K562 (cell line): Measurements from ENCODE around the gene LRP1. TPM values are rescaled to one million over a fixed set of nuclear protein-coding genes. Genes with fewer than 3 reads are reported as not detected.
A peak's percentile ranks its signal among the peaks of the same experiment; 100 is the strongest.

Experiments
- ATAC-seq: fragments of 200-7000 bp; cut with Tn5 transposase; 3 replicates; pipeline ENCODE4 v1.9.1; 2020; ENCODE audit warnings: moderate library complexity
- BruUV-seq: library from RNA; stranded (reverse); fragments of 400-500 nt; replicated peaks from 2 replicates; lab custom pipeline; 2021; lab: Mats Ljungman, UMichigan
- CTCF ChIA-PET: fragments of 300-600 bp; formaldehyde crosslinking; extraction: SDS; loops from one replicate; lab custom pipeline; 2021; ENCODE audit warnings: low intra/inter-chr PET ratio; lab: Yijun Ruan, JAX
- POLR2A ChIA-PET: fragments of 300-600, 350-650 bp; sonication (Branson Sonifier 250); formaldehyde crosslinking; extraction: SDS; loops from one replicate; lab custom pipeline; 2021; ENCODE audit warnings: antibody characterized with exemption, inconsistent platforms; lab: Yijun Ruan, JAX
- DNase-seq, 4 experiments: peaks; one replicate each; pipeline versions ENCODE4 v3.0.0 to v3.0.0-alpha.2; 2011 to 2018; ENCODE audit warnings: low spot score in 3 of 4, mixed read lengths in 3 of 4; ENCODE audit errors: extremely low read depth in 1 of 4
- FAIRE-seq: peaks from 2 replicates; lab custom pipeline; 2011; peaks lifted over from hg19 to GRCh38; lab: Jason Lieb, UNC
- H2AFZ ChIP-seq: 2 replicates; pipeline ENCODE4 v1.6.0; 2011; ENCODE audit warnings: low read depth, low read length, control low read depth, inconsistent platforms
- H3K27ac ChIP-seq: fragments of 200-600 bp; 3 replicates; pipeline ENCODE4 v1.8.0; 2011; ENCODE audit warnings: low read depth, mild to moderate bottlenecking, control low read depth, inconsistent platforms, low read length, moderate library complexity, mixed read lengths; ENCODE audit errors: extremely low read depth
- H3K27me3 ChIP-seq, 2 experiments: fragments of 300-600 bp in 1 of 2; 2 replicates in 1 of 2; 3 replicates in 1 of 2; pipeline versions ENCODE4 v1.6.0 to v1.8.0; 2011; ENCODE audit warnings: inconsistent platforms in 2 of 2, low read length in 2 of 2, mild to moderate bottlenecking in 1 of 2, mixed read lengths in 1 of 2, moderate library complexity in 1 of 2; ENCODE audit not compliant: control insufficient read depth in 2 of 2, insufficient read depth in 2 of 2
- H3K36me3 ChIP-seq: fragments of 300-600 bp; 3 replicates; pipeline ENCODE4 v1.8.0; 2011; ENCODE audit warnings: mild to moderate bottlenecking, low read length, inconsistent platforms; ENCODE audit not compliant: control insufficient read depth, insufficient read depth
- H3K4me1 ChIP-seq, 2 experiments: fragments of 200-600 bp in 1 of 2; replicated peaks in 1 of 2; 2 replicates in 1 of 2; 3 replicates in 1 of 2; pipeline versions ENCODE4 v1.5.1 to v1.8.0; 2011; ENCODE audit warnings: inconsistent platforms in 2 of 2, low read length in 2 of 2, mild to moderate bottlenecking in 1 of 2, mixed read lengths in 1 of 2, moderate library complexity in 1 of 2; ENCODE audit not compliant: control insufficient read depth in 2 of 2, insufficient read depth in 2 of 2
- H3K4me2 ChIP-seq: 2 replicates; pipeline ENCODE4 v1.6.1; 2011; ENCODE audit warnings: low read length, control low read depth, inconsistent platforms, mixed read lengths; ENCODE audit not compliant: insufficient read depth
- H3K4me3 ChIP-seq: fragments of 200-600 bp; sonication (generic), shearing (Covaris generic); 2 replicates; pipeline ENCODE4 v1.5.1; 2016; ENCODE audit warnings: control low read depth, inconsistent platforms
- H3K79me2 ChIP-seq: fragments of 200-600 bp; 3 replicates; pipeline ENCODE4 v1.8.0; 2011; ENCODE audit warnings: low read length, inconsistent platforms; ENCODE audit not compliant: control insufficient read depth, insufficient read depth
- H3K9ac ChIP-seq, 2 experiments: 2 replicates each; pipeline versions ENCODE4 v1.6.0 to v1.6.1; 2011; ENCODE audit warnings: low read depth in 2 of 2, low read length in 2 of 2, control low read depth in 1 of 2, inconsistent platforms in 1 of 2, mild to moderate bottlenecking in 1 of 2, mixed read lengths in 1 of 2; ENCODE audit not compliant: insufficient read depth in 1 of 2
- H3K9me1 ChIP-seq: one replicate; pipeline ENCODE4 v1.6.0; 2011; ENCODE audit warnings: inconsistent platforms, mild to moderate bottlenecking, low read length, moderate library complexity; ENCODE audit not compliant: control insufficient read depth, insufficient read depth
- H3K9me3 ChIP-seq: replicated peaks from 2 replicates; pipeline ENCODE4 v1.5.1; 2011; ENCODE audit warnings: low read depth, low read length, inconsistent platforms; ENCODE audit not compliant: control insufficient read depth, insufficient read depth
- H4K20me1 ChIP-seq: replicated peaks from 2 replicates; pipeline ENCODE4 v1.6.1; 2011; ENCODE audit warnings: low read length, inconsistent platforms, mixed read lengths; ENCODE audit not compliant: control insufficient read depth, insufficient read depth
- HNRNPH1 ChIP-seq: fragments of 200-400 bp; formaldehyde crosslinking; optimal IDR thresholded peaks from 2 replicates; pipeline ENCODE3; 2017; ENCODE audit warnings: low read depth, mild to moderate bottlenecking, low read length, moderate library complexity
- NFE2 ChIP-seq: IDR thresholded peaks from 2 replicates; pipeline ENCODE4 v1.6.1; 2014; ENCODE audit warnings: antibody characterized with exemption, low read depth
- POLR2AphosphoS5 ChIP-seq: IDR thresholded peaks from 2 replicates; pipeline ENCODE4 v1.6.1; 2011; ENCODE audit warnings: mild to moderate bottlenecking, low read depth, low read length, moderate library complexity; ENCODE audit not compliant: control insufficient read depth, insufficient read depth
- WGBS: fragments of 100-300 bp; shearing (Covaris generic); methylation state at CpG from one replicate; pipeline ENCODE4 v1.1.6; 2016; ENCODE audit warnings: low coverage, mixed read lengths; ENCODE audit not compliant: insufficient coverage; ENCODE audit errors: missing lambda C conversion rate; 5-methylcytosine and 5-hydroxymethylcytosine counted together
- in situ Hi-C: fragments of 300-500 bp; cut with MboI; formaldehyde crosslinking; loops from 4 replicates; pipeline ENCODE4 v1.15.0; 2018; ENCODE audit warnings: inconsistent platforms, mixed read lengths
- intact Hi-C: fragments of 100-400 bp; cut with micrococcal nuclease; formaldehyde crosslinking; loops from 2 replicates; pipeline ENCODE4 v1.14.2; 2022
- polyA plus RNA-seq, 8 experiments: library from polyadenylated mRNA; depleted of rRNA in 4 of 8; stranded (reverse) in 5 of 8; unstranded in 3 of 8; fragments of >200 nt; fragmentation: Nextera tagmentation in 2 of 8; fragmentation: Illumina TruSeq in 1 of 8; extraction: Ambion mirVana in 2 of 8; extraction: Trizol in 1 of 8; gene quantifications; 2 replicates each; pipeline versions ENCODE4 v1.2.1 to v1.2.3, GENCODE V29; 2011 to 2014; ENCODE audit warnings: inconsistent platforms in 1 of 8, missing spikeins in 1 of 8
- total RNA-seq, 7 experiments: library from RNA; depleted of rRNA in 6 of 7; stranded (reverse); fragments of >200 nt in 6 of 7; fragmentation: Illumina TruSeq in 2 of 7; extraction: Trizol in 2 of 7; gene quantifications; 2 replicates each; pipeline versions ENCODE4 v1.2.1 to v1.2.3, GENCODE V29; 2011 to 2021; ENCODE audit warnings: low replicate concordance in 1 of 7

LRP1 gene
- total and polyA plus RNA-seq, 9 of the 15 experiments (the other 6 are each of a cell fraction or from before 2014, with no cell fraction given) = 0.04 to 0.64 (median 0.19) TPM; not detected in 2

GRCh38 chr12:57091638-57092528 is 36.4 kb upstream of the LRP1 start:
- Histone ChIP-seq H3K79me2 (peaks cover 38% of the 10 kb centered on the region), H4K20me1 (peaks cover 5% of the 10 kb centered on the region), H3K27me3 (no peaks in the 10 kb centered on the region; a peak in 1 of 5 replicates), H2AFZ (no peak overlapping the region), H3K9ac (peak overlapping the region in 1 of 2 experiments; percentile 80; a peak in 2 of 4 replicates), H3K27ac (no peak overlapping the region; the same call in 2 of the 3 replicates), H3K9me1 (no peaks in the 10 kb centered on the region), H3K36me3 (peaks cover 60% of the 10 kb centered on the region), H3K4me2 (no peak overlapping the region; the same call in 1 of the 2 replicates), H3K9me3 (no peaks in the 10 kb centered on the region), H3K4me3 (no peak overlapping the region), H3K4me1 (peaks cover 31 to 75% of the 10 kb centered on the region in 2 experiments)
- ATAC-seq (no peak), DNase-seq (peak in 1 of 4 experiments; percentile 6), FAIRE-seq (no peak)
- ChIA-PET CTCF (interaction anchor here (3.0 kb wide), 1 partner anchor 23 kb away, joined by 27 read pairs; no protein-coding TSS in a partner anchor), POLR2A (interaction anchor here (0.6 to 6.0 kb wide), 10 partner anchors 9 to 1144 kb away, joined by 3 to 44 read pairs (median 4); partner anchors contain the start of genes NEMP1 and STAT6)
- TF ChIP-seq POLR2AphosphoS5 (peak; percentile 32; the same call in 1 of the 2 replicates), HNRNPH1 (no peak), NFE2 (no peak)
- intact Hi-C loops (no loop called here), in situ Hi-C loops (no loop called here)
- BruUV-seq = no TSS peak
- 84% methylated on average over 20 of the region's 25 CpGs for WGBS
